ENCODE data around the gene SHANK1.

GRCh38 chr19:50728084-50728737 is 8.6 kb upstream of the SHANK1 start:
- no peak for TF ChIP-seq PAX5 (IDR thresholded peaks at IDR 0.05; ENCODE audit: insufficient read depth, low read length, severe bottlenecking)
- TF ChIP-seq POLR2A (IDR thresholded peaks at IDR 0.05; ENCODE audit: low read depth, low read length): no peak

All from GM12891 (cell line).